IPS-18a (cell line): Measurements from ENCODE around the gene PTPRT.

Experiments
- H3K27ac ChIP-seq: one replicate; pipeline ENCODE4 v1.5.1; 2013; ENCODE audit warnings: low read length
- H3K27me3 ChIP-seq: one replicate; pipeline ENCODE4 v1.6.1; 2013; ENCODE audit warnings: mild to moderate bottlenecking, low read length; ENCODE audit not compliant: control insufficient read depth, insufficient read depth
- H3K36me3 ChIP-seq: one replicate; pipeline ENCODE4 v1.6.1; 2013; ENCODE audit warnings: low read depth, low read length; ENCODE audit not compliant: control insufficient read depth
- H3K4me1 ChIP-seq: one replicate; pipeline ENCODE4 v1.6.1; 2013; ENCODE audit warnings: low read depth, low read length; ENCODE audit not compliant: control insufficient read depth
- H3K4me3 ChIP-seq: one replicate; pipeline ENCODE4 v1.5.1; 2013; ENCODE audit warnings: low read length
- H3K9ac ChIP-seq: one replicate; pipeline ENCODE4 v1.6.1; 2013; ENCODE audit warnings: mild to moderate bottlenecking, low read length, moderate library complexity
- H3K9me3 ChIP-seq: one replicate; pipeline ENCODE4 v1.6.1; 2013; ENCODE audit warnings: low read depth, low read length; ENCODE audit not compliant: control insufficient read depth

The PTPRT gene

DNA sequence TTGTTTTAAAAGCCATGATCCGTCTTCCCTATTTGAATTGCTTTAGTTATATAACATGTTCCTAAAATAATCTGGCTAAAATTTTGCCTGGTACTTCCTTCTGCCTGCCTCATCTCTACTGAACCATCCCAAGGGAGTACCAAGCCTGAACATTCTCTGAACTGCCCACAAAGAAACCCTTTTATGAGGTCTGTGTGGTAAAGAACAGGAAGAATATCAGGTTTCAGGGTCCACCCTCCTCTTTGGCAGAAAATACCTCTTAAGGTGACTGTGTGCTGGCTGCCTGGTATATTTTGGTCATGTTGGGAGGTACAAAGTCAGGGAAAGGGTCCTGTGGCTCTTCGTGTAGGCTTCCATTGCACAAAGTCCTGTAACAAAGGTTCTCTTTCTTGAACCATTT, 997.4 kb downstream of the PTPRT start:
- no peak overlapping the region for H3K27ac ChIP-seq

DNA sequence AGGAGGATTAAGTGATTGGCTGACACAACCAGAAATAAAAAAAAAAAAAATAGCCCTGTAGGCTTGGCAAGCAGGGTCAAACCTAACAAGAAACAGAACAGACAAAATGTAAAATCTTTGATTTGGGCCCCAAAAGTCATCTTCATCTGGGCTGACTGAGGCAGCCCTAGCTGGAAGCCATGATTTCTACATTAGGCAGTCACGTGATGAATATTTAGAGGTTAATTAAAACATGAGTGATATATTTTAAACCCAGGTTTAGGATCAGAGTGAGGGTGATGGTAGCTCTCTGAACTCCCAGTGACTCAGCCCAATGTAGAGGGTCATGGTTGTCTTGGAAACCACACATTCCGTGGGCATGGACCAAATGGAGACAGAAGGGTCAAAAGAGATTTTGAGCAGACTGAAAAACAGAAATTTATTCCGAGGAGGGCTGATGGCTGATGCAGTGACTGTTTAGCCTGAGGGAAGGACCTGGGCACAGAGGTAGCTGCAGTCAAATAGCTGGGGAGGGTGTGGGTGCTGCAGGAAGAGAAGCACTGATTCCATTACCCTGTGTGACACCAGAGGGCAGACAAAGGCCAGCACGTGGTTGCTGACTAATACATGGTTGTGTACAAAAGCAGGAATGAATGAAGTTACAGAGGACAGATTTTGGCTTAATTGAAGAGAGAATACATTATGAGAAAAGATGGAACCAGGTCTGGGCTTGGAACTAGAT, 998.4 kb downstream of the PTPRT start:
- no peaks in the 10 kb centered on the region for H3K9me3 ChIP-seq
- H3K9ac ChIP-seq: no peak overlapping the region
- H3K4me3 ChIP-seq: no peak overlapping the region
- no peak overlapping the region for H3K27ac ChIP-seq
- H3K36me3 ChIP-seq: no peaks in the 10 kb centered on the region
- H3K4me1 ChIP-seq: no peaks in the 10 kb centered on the region
- H3K27me3 ChIP-seq: peaks cover 8% of the 10 kb centered on the region

More for the DNA sequence above, 997.4 kb downstream of the PTPRT start:
- Histone ChIP-seq H3K27me3 (peaks cover 4% of the 10 kb centered on the region), H3K9me3 (no peaks in the 10 kb centered on the region), H3K9ac (no peak overlapping the region), H3K36me3 (no peaks in the 10 kb centered on the region), H3K4me3 (no peak overlapping the region), H3K4me1 (no peaks in the 10 kb centered on the region)

DNA sequence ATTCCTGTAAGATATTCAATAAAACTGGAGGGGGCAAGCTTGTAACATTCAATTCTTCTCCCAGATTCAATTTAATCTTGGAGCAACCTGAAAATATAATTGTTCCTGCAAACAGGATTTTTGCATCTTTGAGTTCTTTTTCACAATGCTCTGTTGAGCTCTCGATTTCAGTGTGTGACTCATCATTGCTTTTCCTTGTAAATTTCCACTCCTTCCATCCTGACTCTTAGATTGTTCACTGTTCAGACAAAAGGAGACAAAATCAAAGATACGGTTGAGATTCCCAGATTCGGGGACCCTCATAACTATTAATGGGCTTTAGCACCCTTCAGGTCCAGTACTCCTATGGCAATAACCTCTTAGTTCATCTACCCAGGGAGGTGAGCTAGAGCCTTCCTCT, 999.6 kb downstream of the PTPRT start:
- H3K4me3 ChIP-seq: no peak overlapping the region
- H3K9me3 ChIP-seq: no peaks in the 10 kb centered on the region
- no peaks in the 10 kb centered on the region for H3K36me3 ChIP-seq
- no peaks in the 10 kb centered on the region for H3K4me1 ChIP-seq
- no peak overlapping the region for H3K9ac ChIP-seq
- no peak overlapping the region for H3K27ac ChIP-seq
- H3K27me3 ChIP-seq: peaks cover 8% of the 10 kb centered on the region

- H3K36me3 ChIP-seq: no peaks in the 10 kb centered on the region
- peaks cover 8% of the 10 kb centered on the region for H3K27me3 ChIP-seq
- H3K4me3 ChIP-seq: no peak overlapping the region
- no peaks in the 10 kb centered on the region for H3K4me1 ChIP-seq
- H3K27ac ChIP-seq: no peak overlapping the region
- H3K9me3 ChIP-seq: no peaks in the 10 kb centered on the region
- no peak overlapping the region for H3K9ac ChIP-seq
Observed at GRCh38 chr20:42186337-42186736, 1003.4 kb downstream of the PTPRT start.

DNA sequence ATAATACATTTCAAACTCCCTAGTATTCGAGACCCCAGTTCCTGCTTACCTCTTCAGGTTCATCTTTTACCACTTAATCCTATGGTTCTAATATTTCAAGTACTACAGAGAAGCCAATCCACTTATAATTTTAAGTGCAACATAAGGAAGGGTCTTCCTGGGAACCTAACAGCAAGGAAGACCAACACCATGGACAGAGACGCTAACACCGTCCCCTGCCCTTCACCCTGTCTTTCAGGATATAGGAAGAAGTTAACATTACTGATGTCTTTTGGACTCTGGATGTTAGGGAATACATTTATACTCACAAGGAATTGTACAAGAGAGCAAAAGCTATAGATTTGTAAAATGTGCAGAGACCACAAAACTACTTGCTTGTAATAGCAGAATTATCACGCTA, 1006.6 kb downstream of the PTPRT start:
- H3K9me3 ChIP-seq: no peaks in the 10 kb centered on the region
- H3K9ac ChIP-seq: no peak overlapping the region
- H3K27me3 ChIP-seq: peaks cover 8% of the 10 kb centered on the region
- H3K36me3 ChIP-seq: no peaks in the 10 kb centered on the region
- no peak overlapping the region for H3K4me3 ChIP-seq
- H3K27ac ChIP-seq: no peak overlapping the region
- H3K4me1 ChIP-seq: no peaks in the 10 kb centered on the region

- H3K27me3 ChIP-seq: no peaks in the 10 kb centered on the region
Observed at GRCh38 chr20:42181064-42181463, 1008.6 kb downstream of the PTPRT start.

GRCh38 chr20:42179768-42180167, 1009.9 kb downstream of the PTPRT start:
- no peak overlapping the region for H3K4me3 ChIP-seq
- H3K9ac ChIP-seq: no peak overlapping the region
- no peaks in the 10 kb centered on the region for H3K4me1 ChIP-seq
- no peak overlapping the region for H3K27ac ChIP-seq
- no peaks in the 10 kb centered on the region for H3K27me3 ChIP-seq
- no peaks in the 10 kb centered on the region for H3K9me3 ChIP-seq
- no peaks in the 10 kb centered on the region for H3K36me3 ChIP-seq

More at GRCh38 chr20:42181064-42181463, 1008.6 kb downstream of the PTPRT start:
- no peaks in the 10 kb centered on the region for H3K36me3 ChIP-seq
- no peak overlapping the region for H3K4me3 ChIP-seq
- no peaks in the 10 kb centered on the region for H3K4me1 ChIP-seq
- H3K9ac ChIP-seq: no peak overlapping the region
- H3K9me3 ChIP-seq: no peaks in the 10 kb centered on the region
- H3K27ac ChIP-seq: no peak overlapping the region

DNA sequence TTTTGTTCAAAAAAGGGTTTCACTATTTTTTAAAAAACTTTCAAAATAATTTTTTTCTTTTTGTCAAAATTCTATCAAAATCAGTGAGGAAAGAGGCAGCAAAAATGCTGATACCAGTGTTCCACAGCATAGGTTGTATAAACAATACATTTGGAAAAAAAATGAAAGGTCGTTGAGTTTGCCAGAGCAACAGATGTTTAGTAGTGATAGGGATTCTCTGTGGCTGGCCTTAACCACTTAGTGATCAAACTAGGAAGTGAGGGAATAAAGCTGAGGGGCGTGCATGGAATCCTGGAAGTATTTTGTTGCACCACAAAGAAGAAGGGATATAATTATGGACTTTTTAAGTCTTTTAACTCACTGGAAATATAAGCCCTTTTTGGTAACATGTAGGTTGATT, 1016.3 kb downstream of the PTPRT start:
- no peaks in the 10 kb centered on the region for H3K9me3 ChIP-seq

DNA sequence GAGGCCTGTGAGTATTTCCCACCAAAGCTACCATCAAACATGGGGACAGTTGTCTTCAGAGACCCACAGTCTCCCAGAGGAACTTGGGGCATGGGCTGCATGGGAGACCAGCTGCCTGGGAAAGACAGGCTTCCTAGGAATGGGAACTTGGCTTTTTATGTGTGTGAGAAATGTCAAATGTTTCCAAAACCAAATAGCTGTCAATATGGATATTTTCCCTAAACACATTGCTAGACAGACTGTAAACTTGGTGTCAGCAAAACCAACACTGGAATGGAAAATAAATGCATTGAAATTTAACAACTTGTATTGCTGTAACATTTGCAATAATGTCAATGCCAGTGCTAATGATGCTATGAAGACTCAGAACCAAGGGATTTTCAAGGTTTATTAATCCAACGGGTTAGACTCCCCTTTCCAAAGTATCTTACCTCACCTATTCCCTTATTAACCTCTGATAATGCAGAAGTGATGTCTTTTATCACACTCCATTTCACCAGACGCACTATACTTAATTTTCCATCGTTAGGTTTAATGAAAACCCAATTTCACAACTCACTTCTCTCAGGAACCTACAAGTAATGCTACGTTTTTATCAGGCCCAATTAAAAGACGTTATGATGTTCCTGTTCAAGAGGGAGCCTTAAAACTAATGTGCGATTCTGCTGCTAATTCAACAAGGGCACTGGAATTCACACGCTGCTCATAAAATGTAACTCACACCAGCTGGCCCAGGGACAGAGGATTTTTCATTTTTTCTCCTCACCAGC, 1025.4 kb downstream of the PTPRT start:
- peaks cover 11% of the 10 kb centered on the region for H3K4me1 ChIP-seq
- H3K36me3 ChIP-seq: no peaks in the 10 kb centered on the region
- H3K27me3 ChIP-seq: no peaks in the 10 kb centered on the region
- no peak overlapping the region for H3K4me3 ChIP-seq
- no peak overlapping the region for H3K9ac ChIP-seq
- H3K9me3 ChIP-seq: no peaks in the 10 kb centered on the region
- H3K27ac ChIP-seq: no peak overlapping the region

More for the DNA sequence above, 1016.3 kb downstream of the PTPRT start:
- Histone ChIP-seq H3K4me3 (no peak overlapping the region), H3K9ac (no peak overlapping the region), H3K27me3 (no peaks in the 10 kb centered on the region), H3K4me1 (no peaks in the 10 kb centered on the region), H3K27ac (no peak overlapping the region), H3K36me3 (no peaks in the 10 kb centered on the region)

DNA sequence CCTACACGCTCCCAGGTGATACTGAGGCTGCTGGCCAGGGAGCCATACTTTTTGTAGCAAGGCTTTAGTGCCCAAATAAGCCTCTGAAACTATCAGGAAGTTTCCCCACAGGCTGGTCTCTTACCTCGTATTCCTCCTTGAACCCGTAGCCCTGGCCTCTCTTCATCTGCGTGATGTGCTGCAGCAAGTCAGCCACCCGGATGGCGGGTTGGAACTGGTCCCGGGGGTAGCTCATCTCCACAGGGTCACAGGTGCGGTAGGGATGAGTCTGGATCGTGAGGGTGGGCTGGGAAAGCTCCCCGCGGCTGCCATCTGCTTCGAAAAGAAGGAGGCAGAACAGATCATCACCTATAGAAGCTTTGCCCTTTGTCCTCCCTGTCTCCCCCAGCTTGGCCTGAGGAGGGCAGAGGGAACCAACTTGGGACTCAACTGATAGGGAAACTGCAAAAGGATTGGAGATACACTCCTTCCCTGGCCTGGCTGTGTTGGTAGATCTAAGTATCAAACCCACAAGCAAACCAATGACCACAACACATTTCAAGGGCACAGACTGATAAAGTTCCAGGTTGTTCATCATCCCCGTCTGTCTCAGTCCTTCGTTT, 1028.4 kb downstream of the PTPRT start:
- H3K9ac ChIP-seq: no peak overlapping the region
- H3K36me3 ChIP-seq: no peaks in the 10 kb centered on the region
- H3K27me3 ChIP-seq: no peaks in the 10 kb centered on the region
- H3K4me3 ChIP-seq: no peak overlapping the region
- no peak overlapping the region for H3K27ac ChIP-seq
- no peaks in the 10 kb centered on the region for H3K9me3 ChIP-seq
- peaks cover 11% of the 10 kb centered on the region for H3K4me1 ChIP-seq

DNA sequence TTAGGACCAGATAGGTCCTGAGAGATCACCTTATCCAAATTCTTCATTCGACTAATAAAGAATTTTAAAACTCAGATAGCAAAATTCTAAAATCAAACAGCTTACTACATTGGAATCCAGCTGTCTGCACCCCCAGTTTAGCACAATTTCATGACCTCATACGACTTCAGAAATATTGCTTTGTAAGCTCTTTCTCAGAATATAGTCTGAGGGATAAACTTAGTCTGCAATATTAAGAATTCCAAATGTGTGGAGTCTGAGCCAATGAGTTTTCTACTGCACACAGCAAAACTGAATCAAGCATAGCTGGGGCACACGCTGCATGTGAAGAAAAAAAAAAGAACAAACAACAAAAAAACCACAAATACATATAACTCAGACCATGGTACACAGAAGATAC, 1029.9 kb downstream of the PTPRT start:
- Histone ChIP-seq H3K27ac (no peak overlapping the region), H3K36me3 (no peaks in the 10 kb centered on the region), H3K4me1 (peaks cover 11% of the 10 kb centered on the region), H3K9me3 (no peaks in the 10 kb centered on the region), H3K9ac (no peak overlapping the region), H3K27me3 (no peaks in the 10 kb centered on the region), H3K4me3 (no peak overlapping the region)
